Nephron (organoid): ENCODE data around the gene MAL.

Experiments used
- H3K27ac Mint-ChIP-seq, 3 experiments: 2 replicates each; pipeline ENCODE4 v1.8.0; 2020; ENCODE audit warnings: mixed read lengths in 3 of 3, mild to moderate bottlenecking in 2 of 3, moderate library complexity in 1 of 3
- H3K27me3 Mint-ChIP-seq: 2 replicates; pipeline ENCODE4 v1.8.0; 2021; ENCODE audit warnings: low read depth, mild to moderate bottlenecking, moderate library complexity, mixed read lengths
- H3K36me3 Mint-ChIP-seq: 2 replicates; pipeline ENCODE4 v1.8.0; 2020; ENCODE audit warnings: low read depth, mixed read lengths
- H3K4me1 Mint-ChIP-seq: 2 replicates; pipeline ENCODE4 v1.8.0; 2020; ENCODE audit warnings: mixed read lengths
- H3K4me3 Mint-ChIP-seq, 3 experiments: 2 replicates each; pipeline ENCODE4 v1.8.0; 2020; ENCODE audit warnings: mild to moderate bottlenecking in 3 of 3, mixed read lengths in 3 of 3, moderate library complexity in 2 of 3
- H3K9me3 Mint-ChIP-seq: 2 replicates; pipeline ENCODE4 v1.8.0; 2020; ENCODE audit warnings: mixed read lengths
- CTCF ChIP-seq, 3 experiments: fragments of 200-600 bp; sonication (generic); IDR thresholded peaks; one replicate each; pipeline ENCODE4 v1.5.0; 2021; ENCODE audit warnings: antibody characterized with exemption in 3 of 3; ENCODE audit not compliant: unreplicated experiment in 3 of 3

Gene MAL

GRCh38 chr2:94987074-94988020, 38.2 kb upstream of the MAL start:
- Mint-ChIP-seq H3K9me3 (no peaks in the 10 kb centered on the region), H3K36me3 (no peaks in the 10 kb centered on the region), H3K4me1 (no peaks in the 10 kb centered on the region), H3K27ac (no peak overlapping the region), H3K4me3 (no peak overlapping the region), H3K27me3 (peaks cover 16% of the 10 kb centered on the region)
- no peak for TF ChIP-seq CTCF (IDR thresholded peaks at IDR 0.05; ENCODE audit: unreplicated experiment in 3 of 3)

GRCh38 chr2:94990956-94991355, 34.6 kb upstream of the MAL start:
- Mint-ChIP-seq H3K4me1 (peaks cover 14% of the 10 kb centered on the region), H3K36me3 (no peaks in the 10 kb centered on the region), H3K27me3 (peaks cover 22% of the 10 kb centered on the region), H3K9me3 (no peaks in the 10 kb centered on the region), H3K27ac (no peak overlapping the region), H3K4me3 (no peak overlapping the region)
- no peak for TF ChIP-seq CTCF (IDR thresholded peaks at IDR 0.05; ENCODE audit: unreplicated experiment in 3 of 3)

GRCh38 chr2:94992360-94992759, 33.1 kb upstream of the MAL start:
- H3K4me3 Mint-ChIP-seq: no peak overlapping the region
- TF ChIP-seq CTCF (IDR thresholded peaks at IDR 0.05; ENCODE audit: unreplicated experiment in 3 of 3): no peak
- no peaks in the 10 kb centered on the region for H3K36me3 Mint-ChIP-seq
- H3K9me3 Mint-ChIP-seq: no peaks in the 10 kb centered on the region
- H3K4me1 Mint-ChIP-seq: peaks cover 28% of the 10 kb centered on the region
- H3K27ac Mint-ChIP-seq: no peak overlapping the region
- H3K27me3 Mint-ChIP-seq: peaks cover 22% of the 10 kb centered on the region

- peaks cover 26% of the 10 kb centered on the region for H3K27me3 Mint-ChIP-seq
- no peak for TF ChIP-seq CTCF (IDR thresholded peaks at IDR 0.05; ENCODE audit: unreplicated experiment in 3 of 3)
- H3K4me3 Mint-ChIP-seq: no peak overlapping the region
- H3K9me3 Mint-ChIP-seq: no peaks in the 10 kb centered on the region
- no peaks in the 10 kb centered on the region for H3K36me3 Mint-ChIP-seq
- H3K4me1 Mint-ChIP-seq: peaks cover 31% of the 10 kb centered on the region
- H3K27ac Mint-ChIP-seq: no peak overlapping the region
Measured at GRCh38 chr2:94993176-94994062, 32.1 kb upstream of the MAL start.

- Mint-ChIP-seq H3K9me3 (no peaks in the 10 kb centered on the region), H3K4me3 (no peak overlapping the region), H3K27ac (peak overlapping the region; percentile 80 to 93 (median 88)), H3K27me3 (peaks cover 31% of the 10 kb centered on the region), H3K4me1 (peaks cover 31% of the 10 kb centered on the region), H3K36me3 (no peaks in the 10 kb centered on the region)
- no peak for TF ChIP-seq CTCF (IDR thresholded peaks at IDR 0.05; ENCODE audit: unreplicated experiment in 3 of 3)
Measured at GRCh38 chr2:94994063-94994913, 31.2 kb upstream of the MAL start.
